CD14-positive monocyte (primary cell): ENCODE data around the gene OXTR. TPM values are rescaled to one million over a fixed set of nuclear protein-coding genes. Genes with fewer than 3 reads are reported as not detected.

Experiments
- DNase-seq, 3 donors: peaks; one replicate each; pipeline ENCODE4 v3.0.0-alpha.2; 2011 to 2022
- H2AFZ ChIP-seq: 2 replicates; pipeline ENCODE4 v1.6.0; 2012; ENCODE audit warnings: mild to moderate bottlenecking, low read depth, low read length, inconsistent platforms; ENCODE audit not compliant: insufficient read depth, poor library complexity, severe bottlenecking
- H3K27ac ChIP-seq, 2 donors: 1 replicate in 1 of 2; 2 replicates in 1 of 2; pipeline ENCODE4 v1.5.1; 2012 to 2013; ENCODE audit warnings: low read length in 2 of 2, control low read depth in 1 of 2, inconsistent platforms in 1 of 2, low read depth in 1 of 2, mild to moderate bottlenecking in 1 of 2
- H3K27me3 ChIP-seq, 2 donors: one replicate each; pipeline versions ENCODE4 v1.6.0 to v1.6.1; 2011 to 2013; ENCODE audit warnings: low read length in 2 of 2; ENCODE audit not compliant: control insufficient read depth in 2 of 2, insufficient read depth in 2 of 2
- H3K36me3 ChIP-seq, 2 donors: replicated peaks in 1 of 2; 1 replicate in 1 of 2; 2 replicates in 1 of 2; pipeline versions ENCODE4 v1.5.1 to v1.6.1; 2012 to 2013; ENCODE audit warnings: low read length in 2 of 2, control low read depth in 1 of 2, inconsistent platforms in 1 of 2, mild to moderate bottlenecking in 1 of 2; ENCODE audit not compliant: insufficient read depth in 2 of 2, control insufficient read depth in 1 of 2
- H3K4me1 ChIP-seq, 2 donors: 1 replicate in 1 of 2; 2 replicates in 1 of 2; pipeline versions ENCODE4 v1.5.1 to v1.6.1; 2012 to 2013; ENCODE audit warnings: low read length in 2 of 2, control low read depth in 1 of 2, inconsistent platforms in 1 of 2, mild to moderate bottlenecking in 1 of 2, moderate library complexity in 1 of 2; ENCODE audit not compliant: insufficient read depth in 2 of 2, control insufficient read depth in 1 of 2
- H3K4me2 ChIP-seq: replicated peaks from 2 replicates; pipeline ENCODE3; 2012; ENCODE audit warnings: low read length, moderate library complexity, mild to moderate bottlenecking; ENCODE audit not compliant: poor library complexity, severe bottlenecking; ENCODE audit errors: extremely low read depth
- H3K4me3 ChIP-seq, 3 experiments: fragments of 200-600 bp in 1 of 3; sonication (generic) in 1 of 3; replicated peaks in 1 of 3; 1 replicate in 2 of 3; 2 replicates in 1 of 3; pipeline ENCODE4 v1.5.1; 2011 to 2013; ENCODE audit warnings: low read length in 3 of 3, mild to moderate bottlenecking in 3 of 3, control low read depth in 2 of 3, low read depth in 2 of 3, inconsistent platforms in 1 of 3, moderate library complexity in 1 of 3
- H3K79me2 ChIP-seq: 2 replicates; pipeline ENCODE4 v1.6.0; 2012; ENCODE audit warnings: mild to moderate bottlenecking, control low read depth, inconsistent platforms, low read length, moderate library complexity; ENCODE audit not compliant: insufficient read depth
- H3K9ac ChIP-seq: 2 replicates; pipeline ENCODE4 v1.6.0; 2017; ENCODE audit warnings: low read length, mild to moderate bottlenecking; ENCODE audit not compliant: insufficient read depth, poor library complexity, severe bottlenecking
- H3K9me3 ChIP-seq, 2 donors: replicated peaks in 1 of 2; 1 replicate in 1 of 2; 2 replicates in 1 of 2; pipeline versions ENCODE4 v1.5.1 to v1.6.1; 2012 to 2013; ENCODE audit warnings: low read length in 2 of 2, control low read depth in 1 of 2; ENCODE audit not compliant: control insufficient read depth in 1 of 2, insufficient read depth in 1 of 2
- H4K20me1 ChIP-seq: 2 replicates; pipeline ENCODE4 v1.6.0; 2012; ENCODE audit warnings: mild to moderate bottlenecking, low read length, control low read depth, moderate library complexity; ENCODE audit not compliant: insufficient read depth
- H3K27ac Mint-ChIP-seq, 7 donors: one replicate each; pipeline ENCODE4 v1.8.0; 2020; ENCODE audit warnings: mild to moderate bottlenecking in 7 of 7, mixed read lengths in 7 of 7, moderate library complexity in 6 of 7, inconsistent platforms in 2 of 7
- H3K27me3 Mint-ChIP-seq, 3 donors: one replicate each; pipeline ENCODE4 v1.8.0; 2021 to 2022; ENCODE audit warnings: low read depth in 3 of 3, mild to moderate bottlenecking in 3 of 3, mixed read lengths in 3 of 3, moderate library complexity in 3 of 3, inconsistent platforms in 1 of 3
- H3K36me3 Mint-ChIP-seq, 2 donors: one replicate each; pipeline ENCODE4 v1.8.0; 2020; ENCODE audit warnings: mixed read lengths in 2 of 2, inconsistent platforms in 1 of 2, mild to moderate bottlenecking in 1 of 2
- H3K4me1 Mint-ChIP-seq: one replicate; pipeline ENCODE4 v1.8.0; 2020; ENCODE audit warnings: mild to moderate bottlenecking, mixed read lengths
- H3K4me3 Mint-ChIP-seq, 2 donors: one replicate each; pipeline ENCODE4 v1.8.0; 2020; ENCODE audit warnings: mild to moderate bottlenecking in 2 of 2, mixed read lengths in 2 of 2, moderate library complexity in 1 of 2
- H3K9me3 Mint-ChIP-seq, 7 donors: one replicate each; pipeline ENCODE4 v1.8.0; 2020 to 2022; ENCODE audit warnings: mixed read lengths in 7 of 7, mild to moderate bottlenecking in 6 of 7, moderate library complexity in 6 of 7, inconsistent platforms in 2 of 7
- WGBS: methylation state at CpG from one replicate; pipeline ENCODE4 v1.1.5; 2013; ENCODE audit warnings: missing lambda C conversion rate; ENCODE audit not compliant: insufficient coverage; 5-methylcytosine and 5-hydroxymethylcytosine counted together
- intact Hi-C, 2 donors: fragments of 100-400 bp; cut with micrococcal nuclease; formaldehyde crosslinking; loops; one replicate each; pipeline versions ENCODE4 v1.15.0 to v1.15.1; 2023
- polyA minus RNA-seq: library from RNA; depleted of rRNA, polyadenylated mRNA; stranded (reverse); fragments of >200 nt; gene quantifications from 2 replicates; pipeline ENCODE4 v1.2.3, GENCODE V29; 2012
- polyA plus RNA-seq, 3 donors: library from polyadenylated mRNA; depleted of rRNA in 1 of 3; unstranded in 2 of 3; stranded (reverse) in 1 of 3; fragments of 300-500 nt in 2 of 3; fragments of >200 nt in 1 of 3; fragmentation: Illumina TruSeq in 2 of 3; gene quantifications; 1 replicate in 2 of 3; 2 replicates in 1 of 3; pipeline ENCODE4 v1.2.3, GENCODE V29; 2012 to 2021
- total RNA-seq, 12 experiments: library from RNA in 1 of 12; stranded (reverse) in 1 of 12; fragments of 120-200 nt in 1 of 12; gene quantifications; one replicate each; pipeline ENCODE4 v1.2.4 and lab custom pipeline; 2013 to 2026; ENCODE audit warnings: mixed read lengths in 6 of 12, inconsistent platforms in 1 of 12
- TF ChIP-seq, protein P1 (sequence below): fragments of 200-600 bp; IDR thresholded peaks from one replicate; pipeline ENCODE4 v1.8.0; 2022; ENCODE audit warnings: antibody characterized with exemption, mild to moderate bottlenecking

Gene OXTR
- total RNA-seq (2013) = 0.06 TPM
- polyA plus RNA-seq = under 1 TPM in 2 of 3 donors, not detected in 1; 0.03 to 0.07 TPM
- 0.14 TPM in 1 of 2 replicates, not detected in the other for polyA minus RNA-seq
- total RNA-seq (lab: John Stamatoyannopoulos, UW) = 0 to 1.2 (median 0.12) reads per million in 11 experiments

DNA sequence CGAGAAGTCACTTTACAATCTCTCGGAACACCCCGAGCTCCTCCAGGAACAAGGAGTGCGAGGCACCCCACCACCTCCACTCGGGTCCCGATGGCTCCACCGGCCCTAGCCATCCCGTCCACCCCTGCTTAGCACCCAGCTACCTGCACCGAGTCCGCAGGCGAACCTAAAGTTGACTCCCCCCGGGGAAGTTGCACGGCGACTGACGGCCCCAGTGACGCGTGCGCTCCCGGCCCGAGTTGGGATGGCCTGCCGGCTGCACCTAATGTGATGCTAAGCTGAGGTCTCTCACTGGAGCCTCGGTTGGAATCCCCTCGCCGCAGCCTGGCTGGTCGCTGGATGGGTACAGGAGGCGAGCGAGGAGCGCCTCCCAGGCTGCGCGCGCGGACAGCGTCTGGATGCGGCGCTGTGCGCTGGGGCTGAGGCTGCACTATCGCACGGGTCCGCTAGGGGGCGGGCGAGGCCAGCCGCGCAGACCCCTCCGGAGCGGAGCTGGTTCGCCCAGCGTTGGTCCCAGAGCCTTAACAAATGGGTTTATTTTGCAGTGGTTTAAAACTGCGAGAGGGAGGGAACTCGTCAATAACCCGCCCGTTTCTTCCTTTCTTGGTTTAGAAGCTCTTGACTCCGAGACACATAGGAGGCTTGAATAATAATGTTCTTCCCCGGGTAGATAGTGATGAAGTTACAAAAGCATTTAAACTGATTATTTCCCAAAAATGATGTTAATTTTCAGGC is at the start of gene OXTR:
TSS of gene OXTR (minus strand) at position 526 of the 735 bp plus-strand sequence. CDS start 1,426 bp downstream, outside the sequence.
- no peaks in the 10 kb centered on the region for H3K36me3 ChIP-seq
- peaks cover 25 to 45% of the 10 kb centered on the region in 2 donors for H3K27me3 ChIP-seq
- peak within 1 kb of the TSS in 1 of 3 experiments; percentile 24 for H3K4me3 ChIP-seq
- H3K27ac Mint-ChIP-seq = peak within 1 kb of the TSS in 1 of 7 donors; percentile 54
- 7% methylated on average over 50 of the region's 53 CpGs for WGBS
- H2AFZ ChIP-seq = no peak within 1 kb of the TSS
- H3K27me3 Mint-ChIP-seq = peaks cover 41 to 55% (median 50%) of the 10 kb centered on the region in 3 donors
- no peaks in the 10 kb centered on the region for H3K79me2 ChIP-seq
- TF ChIP-seq, protein P1, sequence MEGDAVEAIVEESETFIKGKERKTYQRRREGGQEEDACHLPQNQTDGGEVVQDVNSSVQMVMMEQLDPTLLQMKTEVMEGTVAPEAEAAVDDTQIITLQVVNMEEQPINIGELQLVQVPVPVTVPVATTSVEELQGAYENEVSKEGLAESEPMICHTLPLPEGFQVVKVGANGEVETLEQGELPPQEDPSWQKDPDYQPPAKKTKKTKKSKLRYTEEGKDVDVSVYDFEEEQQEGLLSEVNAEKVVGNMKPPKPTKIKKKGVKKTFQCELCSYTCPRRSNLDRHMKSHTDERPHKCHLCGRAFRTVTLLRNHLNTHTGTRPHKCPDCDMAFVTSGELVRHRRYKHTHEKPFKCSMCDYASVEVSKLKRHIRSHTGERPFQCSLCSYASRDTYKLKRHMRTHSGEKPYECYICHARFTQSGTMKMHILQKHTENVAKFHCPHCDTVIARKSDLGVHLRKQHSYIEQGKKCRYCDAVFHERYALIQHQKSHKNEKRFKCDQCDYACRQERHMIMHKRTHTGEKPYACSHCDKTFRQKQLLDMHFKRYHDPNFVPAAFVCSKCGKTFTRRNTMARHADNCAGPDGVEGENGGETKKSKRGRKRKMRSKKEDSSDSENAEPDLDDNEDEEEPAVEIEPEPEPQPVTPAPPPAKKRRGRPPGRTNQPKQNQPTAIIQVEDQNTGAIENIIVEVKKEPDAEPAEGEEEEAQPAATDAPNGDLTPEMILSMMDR = peak; percentile 98
- H3K27ac ChIP-seq = no peak within 1 kb of the TSS
- H3K4me1 ChIP-seq = peaks cover 9% of the 10 kb centered on the region in 2 donors
- H3K4me2 ChIP-seq = peak within 1 kb of the TSS; percentile 44
- H3K9me3 Mint-ChIP-seq = peaks cover 0 to 8% (median 4%) of the 10 kb centered on the region in 7 donors
- H3K9me3 ChIP-seq = no peaks in the 10 kb centered on the region
- peak within 1 kb of the TSS; percentile 41 to 86 for H3K4me3 Mint-ChIP-seq
- H3K9ac ChIP-seq = no peak within 1 kb of the TSS
- peaks cover 13% of the 10 kb centered on the region for H3K4me1 Mint-ChIP-seq
- peak in 1 of 3 donors; percentile 16 for DNase-seq
- H3K36me3 Mint-ChIP-seq = no peaks in the 10 kb centered on the region
- no peaks in the 10 kb centered on the region for H4K20me1 ChIP-seq
- intact Hi-C loops = no loop called here

DNA sequence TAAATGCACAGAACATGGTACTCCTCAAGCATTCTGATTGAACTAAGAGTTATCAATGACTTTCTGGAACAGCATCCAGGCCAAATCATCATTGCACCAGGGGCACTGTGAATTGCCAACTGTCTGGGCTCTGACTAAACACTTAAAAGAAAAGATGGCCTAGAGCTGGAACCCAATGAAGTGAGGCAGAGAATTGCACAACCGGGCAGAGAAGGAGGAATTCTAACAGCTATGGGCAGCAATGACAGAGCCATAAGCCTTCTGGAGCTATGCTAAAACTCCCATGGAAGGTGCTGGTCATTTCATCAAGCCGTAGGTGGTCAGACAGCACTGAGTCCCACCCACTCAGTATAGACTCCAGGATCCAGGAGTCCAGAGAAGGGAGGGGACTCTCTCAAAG is 48.1 kb upstream of the OXTR start:
- TF ChIP-seq, protein P1 = no peak
- Mint-ChIP-seq H3K4me1 (no peaks in the 10 kb centered on the region), H3K36me3 (no peaks in the 10 kb centered on the region), H3K4me3 (no peak overlapping the region), H3K27me3 (no peaks in the 10 kb centered on the region), H3K9me3 (peaks cover 14 to 51% (median 29%) of the 10 kb centered on the region in 7 donors), H3K27ac (no peak overlapping the region)
- 100% methylated on average over 1 of the region's 2 CpGs for WGBS
- Histone ChIP-seq H3K4me2 (no peak overlapping the region), H4K20me1 (no peaks in the 10 kb centered on the region), H3K9me3 (peaks cover 39 to 48% of the 10 kb centered on the region in 2 donors), H3K27ac (no peak overlapping the region), H3K36me3 (no peaks in the 10 kb centered on the region), H3K4me1 (no peaks in the 10 kb centered on the region), H3K79me2 (no peaks in the 10 kb centered on the region), H3K4me3 (no peak overlapping the region), H3K27me3 (no peaks in the 10 kb centered on the region), H3K9ac (no peak overlapping the region), H2AFZ (no peak overlapping the region)
- intact Hi-C loops = no loop called here
- no peak for DNase-seq
